ENCODE results near the gene YAP1.

DNA sequence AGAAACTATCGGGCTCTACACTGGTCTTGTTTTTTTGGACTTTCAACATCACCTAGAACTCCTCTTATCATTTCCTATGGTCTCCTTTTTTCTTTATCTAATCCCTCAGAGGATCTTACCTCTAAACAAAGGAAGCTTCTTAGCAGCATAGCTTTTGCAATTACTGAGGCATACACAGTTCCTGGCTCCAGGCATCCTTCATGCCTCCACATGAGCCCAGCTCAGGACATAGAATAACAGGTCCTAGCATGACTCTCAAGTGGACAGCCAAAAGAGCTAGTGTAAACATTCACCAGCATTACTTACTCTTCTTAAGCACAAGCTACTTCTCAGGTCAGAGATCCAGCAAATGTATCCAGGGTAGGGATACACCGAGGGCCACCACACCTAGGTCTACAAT lies 45.9 kb upstream of the YAP1 start:
- TF ChIP-seq CTCF (IDR thresholded peaks at IDR 0.05; ENCODE audit: poor library complexity) (no peak), EZH2 (IDR thresholded peaks at IDR 0.05; ENCODE audit: borderline replicate concordance) (no peak)
